ENCODE data around the gene LRRC37A2.
"Not testable (repeated sequence)": the region's sequence is repeated elsewhere in the genome, so short reads cannot be mapped to it uniquely, and the experiment has no call there.

DNA sequence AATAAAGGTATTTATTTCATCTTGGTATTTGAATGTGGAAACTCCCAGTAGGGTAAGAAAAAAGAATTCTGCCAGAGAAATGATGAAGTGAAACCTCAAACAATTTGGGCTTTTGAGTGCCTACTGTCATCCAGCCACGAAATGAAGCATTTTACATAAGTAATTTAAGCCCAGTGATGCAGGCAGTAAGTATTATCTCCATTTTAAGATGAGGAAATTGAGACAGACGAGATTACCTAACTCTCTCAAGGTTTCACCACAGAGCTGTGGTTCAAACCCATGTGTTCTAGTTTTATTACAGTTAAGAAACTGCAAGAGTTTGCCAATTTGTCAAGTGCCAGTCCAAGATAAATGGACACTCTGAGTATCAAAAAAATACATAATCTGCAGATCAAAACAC lies 54.0 kb downstream of the LRRC37A2 start:
- TF ChIP-seq, protein P1, sequence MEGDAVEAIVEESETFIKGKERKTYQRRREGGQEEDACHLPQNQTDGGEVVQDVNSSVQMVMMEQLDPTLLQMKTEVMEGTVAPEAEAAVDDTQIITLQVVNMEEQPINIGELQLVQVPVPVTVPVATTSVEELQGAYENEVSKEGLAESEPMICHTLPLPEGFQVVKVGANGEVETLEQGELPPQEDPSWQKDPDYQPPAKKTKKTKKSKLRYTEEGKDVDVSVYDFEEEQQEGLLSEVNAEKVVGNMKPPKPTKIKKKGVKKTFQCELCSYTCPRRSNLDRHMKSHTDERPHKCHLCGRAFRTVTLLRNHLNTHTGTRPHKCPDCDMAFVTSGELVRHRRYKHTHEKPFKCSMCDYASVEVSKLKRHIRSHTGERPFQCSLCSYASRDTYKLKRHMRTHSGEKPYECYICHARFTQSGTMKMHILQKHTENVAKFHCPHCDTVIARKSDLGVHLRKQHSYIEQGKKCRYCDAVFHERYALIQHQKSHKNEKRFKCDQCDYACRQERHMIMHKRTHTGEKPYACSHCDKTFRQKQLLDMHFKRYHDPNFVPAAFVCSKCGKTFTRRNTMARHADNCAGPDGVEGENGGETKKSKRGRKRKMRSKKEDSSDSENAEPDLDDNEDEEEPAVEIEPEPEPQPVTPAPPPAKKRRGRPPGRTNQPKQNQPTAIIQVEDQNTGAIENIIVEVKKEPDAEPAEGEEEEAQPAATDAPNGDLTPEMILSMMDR (conservative IDR thresholded peaks at IDR 0.05 in 1 of 2, IDR thresholded peaks at IDR 0.05 in 1 of 2; ENCODE audit: low read depth in 1 of 2, low read length in 2 of 2): not testable (repeated sequence)
- TF ChIP-seq EZH2 (IDR thresholded peaks at IDR 0.05; ENCODE audit: low read length, missing control alignments): not testable (repeated sequence)
